Measurements from ENCODE around the gene ESM1. TPM values are rescaled to one million over a fixed set of nuclear protein-coding genes. Genes with fewer than 3 reads are reported as not detected.

ESM1 gene
- total RNA-seq, 1 experiment from 2014 or later = 5.0 TPM

- DNase-seq (ENCODE audit: low read depth) = peak; percentile 30
Measured at GRCh38 chr5:54986269-54986654, 869 bp upstream of the ESM1 start.

GRCh38 chr5:54981928-54982327, 3.5 kb downstream of the ESM1 start:
- no peak for DNase-seq (ENCODE audit: low read depth)

- no peak for DNase-seq (ENCODE audit: low read depth)
Measured at GRCh38 chr5:54975701-54976100, 9.7 kb downstream of the ESM1 start.

GRCh38 chr5:54969856-54970828, 15.3 kb downstream of the ESM1 start:
- DNase-seq (ENCODE audit: low read depth) = no peak

GRCh38 chr5:54969242-54969641, 16.2 kb downstream of the ESM1 start:
- no peak for DNase-seq (ENCODE audit: low read depth)

GRCh38 chr5:54965806-54966205, 19.6 kb downstream of the ESM1 start:
- no peak for DNase-seq (ENCODE audit: low read depth)

GRCh38 chr5:54964405-54964804, 21.0 kb downstream of the ESM1 start:
- DNase-seq (ENCODE audit: low read depth) = no peak

GRCh38 chr5:54959673-54960418, 25.5 kb downstream of the ESM1 start:
- DNase-seq (ENCODE audit: low read depth) = peak; percentile 13

GRCh38 chr5:54956922-54957321, 28.5 kb downstream of the ESM1 start:
- no peak for DNase-seq (ENCODE audit: low read depth)

- no peak for DNase-seq (ENCODE audit: low read depth)
Measured at GRCh38 chr5:54947187-54947586, 38.2 kb downstream of the ESM1 start.

GRCh38 chr5:54946306-54946819, 39.0 kb downstream of the ESM1 start:
- DNase-seq (ENCODE audit: low read depth) = no peak

- peak; percentile 17 for DNase-seq (ENCODE audit: low read depth)
Measured at GRCh38 chr5:54944364-54944763, 41.0 kb downstream of the ESM1 start.

- no peak for DNase-seq (ENCODE audit: low read depth)
Measured at GRCh38 chr5:54942064-54942778, 43.2 kb downstream of the ESM1 start.

- DNase-seq (ENCODE audit: low read depth) = no peak
Measured at GRCh38 chr5:54936201-54936600, 49.2 kb downstream of the ESM1 start.

GRCh38 chr5:54932789-54933188, 52.6 kb downstream of the ESM1 start:
- DNase-seq (ENCODE audit: low read depth) = no peak

- no peak for DNase-seq (ENCODE audit: low read depth)
Measured at GRCh38 chr5:54930736-54931135, 54.7 kb downstream of the ESM1 start.

Other genes starting within 250 kb of the ESM1 start
- not detected in 2 replicates for gene GZMK, start 38.7 kb upstream of the ESM1 start, total RNA-seq (2014; rRNA removed; shearing (Covaris generic))
- gene GZMA, start 117.1 kb upstream of the ESM1 start, total RNA-seq (2014; rRNA removed; shearing (Covaris generic)) = 1.8 TPM in 1 of 2 replicates, not detected in the other
- 126 and 136 TPM in 2 replicates for gene GPX8, start 174.6 kb upstream of the ESM1 start, total RNA-seq (2014; rRNA removed; shearing (Covaris generic))
- gene CDC20B, start 187.6 kb upstream of the ESM1 start, total RNA-seq (2014; rRNA removed; shearing (Covaris generic)) = not detected in 2 replicates
- 0.95 and 2.1 TPM in 2 replicates for gene MCIDAS, start 241.7 kb upstream of the ESM1 start, total RNA-seq (2014; rRNA removed; shearing (Covaris generic))
- gene CCNO, start 248.0 kb upstream of the ESM1 start, total RNA-seq (2014; rRNA removed; shearing (Covaris generic)) = 6.2 and 7.1 TPM in 2 replicates